ENCODE results near the gene ME3.
"Not testable (repeated sequence)": the region's sequence is repeated elsewhere in the genome, so short reads cannot be mapped to it uniquely, and the experiment has no call there.

GRCh38 chr11:86416951-86417350, 255.5 kb downstream of the ME3 start:
- TF ChIP-seq CTCF (IDR thresholded peaks at IDR 0.05); ZNF263 (CRISPR knock-in tag; IDR thresholded peaks at IDR 0.05; ENCODE audit: low read depth); ZNF232 (CRISPR knock-in tag; IDR thresholded peaks at IDR 0.05); SP1 (CRISPR knock-in tag; conservative IDR thresholded peaks at IDR 0.05); ARID4B (CRISPR knock-in tag; IDR thresholded peaks at IDR 0.05; ENCODE audit: borderline replicate concordance); NR2C2 (CRISPR knock-in tag; IDR thresholded peaks at IDR 0.05); ESRRA (CRISPR knock-in tag; IDR thresholded peaks at IDR 0.05; ENCODE audit: borderline replicate concordance); E2F4 (CRISPR knock-in tag; IDR thresholded peaks at IDR 0.05; ENCODE audit: borderline replicate concordance, low read depth); FOXJ3 (CRISPR knock-in tag; IDR thresholded peaks at IDR 0.05; ENCODE audit: borderline replicate concordance); ZSCAN18 (CRISPR knock-in tag; IDR thresholded peaks at IDR 0.05); IRF2 (CRISPR knock-in tag; IDR thresholded peaks at IDR 0.05; ENCODE audit: borderline replicate concordance, low read depth): not testable (repeated sequence)
